ENCODE results near the gene RETSAT.

Gene RETSAT

GRCh38 chr2:85303780-85304531 is 50.4 kb downstream of the RETSAT start:
- no peak for DNase-seq

- no peak for DNase-seq
Observed at GRCh38 chr2:85302121-85302520, 52.2 kb downstream of the RETSAT start.

Measured in NCI-H2227 treated with DMSO at 0.1 percent for 48 hours (cell line).